Smooth muscle cell of trachea (primary cell): ENCODE data around the gene RBMXL2. TPM values are rescaled to one million over a fixed set of nuclear protein-coding genes. Genes with fewer than 3 reads are reported as not detected.

Source experiments
- total RNA-seq: library from RNA; depleted of rRNA; stranded (reverse); fragments of >200 nt; gene quantifications from 2 replicates; pipeline ENCODE4 v1.2.1, GENCODE V29; 2014

Gene RBMXL2
- not detected in 2 replicates for total RNA-seq

GRCh38 chr11:7088921-7089320, at the start of gene RBMXL2:
TSS of gene RBMXL2 (plus strand) at chr11:7088998. CDS start at chr11:7089121, 123 bp downstream.

Other genes with a start within 250 kb of the RBMXL2 start
- gene OR10A5, start 243.3 kb upstream of the RBMXL2 start, total RNA-seq: not detected in 2 replicates
- not detected in 2 replicates for gene OR10A2, start 225.9 kb upstream of the RBMXL2 start, total RNA-seq
- not detected in 2 replicates for gene OR10A4, start 212.4 kb upstream of the RBMXL2 start, total RNA-seq
- gene OR2D2, start 196.5 kb upstream of the RBMXL2 start, total RNA-seq: 0.29 and 0.50 TPM in 2 replicates
- not detected in 2 replicates for gene OR2D3, start 168.0 kb upstream of the RBMXL2 start, total RNA-seq
- gene ZNF215, start 162.6 kb upstream of the RBMXL2 start, total RNA-seq: 2.3 and 6.5 TPM in 2 replicates
- 5.1 and 9.9 TPM in 2 replicates for gene ZNF214, start 68.7 kb upstream of the RBMXL2 start, total RNA-seq
- gene NLRP14, start 68.5 kb upstream of the RBMXL2 start, total RNA-seq: 0.17 and 0.29 TPM in 2 replicates
- not detected in 2 replicates for gene SYT9, start 162.9 kb downstream of the RBMXL2 start, total RNA-seq